Measurements from ENCODE around the gene TMEM225B.
"Not testable (repeated sequence)": the region's sequence is repeated elsewhere in the genome, so short reads cannot be mapped to it uniquely, and the experiment has no call there.

TMEM225B gene

DNA sequence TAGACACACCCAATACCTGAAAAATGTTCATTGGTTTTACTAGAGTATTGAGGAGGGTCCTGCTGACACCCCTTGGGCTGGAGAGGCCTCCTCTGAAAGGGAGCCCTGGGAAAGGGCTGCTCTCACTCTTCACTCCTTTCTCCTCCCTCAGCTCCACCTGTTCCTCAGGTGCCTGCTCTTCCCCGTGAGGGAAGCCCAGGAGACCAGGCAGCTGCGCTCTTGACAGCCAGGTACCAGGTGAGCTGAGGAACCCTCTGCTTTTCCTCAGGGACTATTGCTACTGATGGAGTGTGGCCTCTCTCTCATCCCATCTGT lies 36.4 kb upstream of the TMEM225B start:
- Mint-ChIP-seq H3K4me1 (peaks cover 20% of the 10 kb centered on the region), H3K36me3 (ENCODE audit: low read depth) (peaks cover 53% of the 10 kb centered on the region), H3K27ac (peak overlapping the region in 1 of 3 experiments; percentile 12), H3K27me3 (ENCODE audit: low read depth) (no peaks in the 10 kb centered on the region), H3K9me3 (no peaks in the 10 kb centered on the region), H3K4me3 (peak overlapping the region; percentile 57 to 71 (median 61))
- TF ChIP-seq, protein P1, sequence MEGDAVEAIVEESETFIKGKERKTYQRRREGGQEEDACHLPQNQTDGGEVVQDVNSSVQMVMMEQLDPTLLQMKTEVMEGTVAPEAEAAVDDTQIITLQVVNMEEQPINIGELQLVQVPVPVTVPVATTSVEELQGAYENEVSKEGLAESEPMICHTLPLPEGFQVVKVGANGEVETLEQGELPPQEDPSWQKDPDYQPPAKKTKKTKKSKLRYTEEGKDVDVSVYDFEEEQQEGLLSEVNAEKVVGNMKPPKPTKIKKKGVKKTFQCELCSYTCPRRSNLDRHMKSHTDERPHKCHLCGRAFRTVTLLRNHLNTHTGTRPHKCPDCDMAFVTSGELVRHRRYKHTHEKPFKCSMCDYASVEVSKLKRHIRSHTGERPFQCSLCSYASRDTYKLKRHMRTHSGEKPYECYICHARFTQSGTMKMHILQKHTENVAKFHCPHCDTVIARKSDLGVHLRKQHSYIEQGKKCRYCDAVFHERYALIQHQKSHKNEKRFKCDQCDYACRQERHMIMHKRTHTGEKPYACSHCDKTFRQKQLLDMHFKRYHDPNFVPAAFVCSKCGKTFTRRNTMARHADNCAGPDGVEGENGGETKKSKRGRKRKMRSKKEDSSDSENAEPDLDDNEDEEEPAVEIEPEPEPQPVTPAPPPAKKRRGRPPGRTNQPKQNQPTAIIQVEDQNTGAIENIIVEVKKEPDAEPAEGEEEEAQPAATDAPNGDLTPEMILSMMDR (IDR thresholded peaks at IDR 0.05; ENCODE audit: unreplicated experiment in 3 of 3): no peak

DNA sequence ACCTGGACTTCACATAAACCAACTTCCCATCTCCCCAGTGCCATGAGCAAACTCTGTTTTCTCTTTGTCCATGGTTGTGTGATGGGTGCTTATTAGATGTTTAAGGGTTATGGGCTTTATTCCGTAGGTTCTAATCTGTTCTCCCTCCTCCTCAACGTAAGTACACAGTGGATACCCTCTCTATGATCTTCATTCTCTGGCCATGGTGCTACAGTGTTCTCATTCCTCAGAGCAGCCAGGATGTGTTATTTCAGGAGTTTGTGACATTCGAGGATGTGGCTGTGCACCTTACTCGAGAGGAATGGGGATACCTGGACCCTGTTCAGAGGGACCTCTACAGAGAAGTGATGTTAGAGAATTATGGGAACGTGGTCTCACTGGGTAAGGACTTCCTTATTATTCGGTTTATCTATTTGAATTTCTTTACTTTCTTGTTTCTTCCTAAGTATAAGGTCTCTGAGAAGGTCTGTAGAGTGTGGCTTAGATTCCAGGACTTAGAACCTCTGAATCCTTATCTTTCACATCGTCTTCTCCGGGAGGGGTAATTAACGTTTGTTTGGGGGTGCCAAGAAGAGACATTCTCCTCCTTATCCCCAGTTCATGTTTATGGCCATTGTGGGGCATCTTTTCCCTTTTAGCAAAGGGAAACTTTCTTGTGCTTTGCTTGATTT lies 35.8 kb upstream of the TMEM225B start:
- Mint-ChIP-seq H3K4me3 (peak overlapping the region; percentile 57 to 71 (median 61)), H3K27me3 (ENCODE audit: low read depth) (no peaks in the 10 kb centered on the region), H3K4me1 (peaks cover 17% of the 10 kb centered on the region), H3K27ac (peak overlapping the region in 2 of 3 experiments; percentile 12 to 30), H3K9me3 (no peaks in the 10 kb centered on the region), H3K36me3 (ENCODE audit: low read depth) (peaks cover 53% of the 10 kb centered on the region)
- TF ChIP-seq, protein P1 (IDR thresholded peaks at IDR 0.05; ENCODE audit: unreplicated experiment in 3 of 3): no peak

- Mint-ChIP-seq H3K36me3 (ENCODE audit: low read depth) (peaks cover 53% of the 10 kb centered on the region), H3K27ac (peak overlapping the region in 1 of 3 experiments; percentile 30), H3K4me3 (peak overlapping the region; percentile 51 to 71 (median 57)), H3K9me3 (no peaks in the 10 kb centered on the region), H3K4me1 (peaks cover 13% of the 10 kb centered on the region), H3K27me3 (ENCODE audit: low read depth) (no peaks in the 10 kb centered on the region)
- TF ChIP-seq, protein P1 (IDR thresholded peaks at IDR 0.05; ENCODE audit: unreplicated experiment in 3 of 3): no peak
Observed at GRCh38 chr7:99562832-99563231, 35.2 kb upstream of the TMEM225B start.

DNA sequence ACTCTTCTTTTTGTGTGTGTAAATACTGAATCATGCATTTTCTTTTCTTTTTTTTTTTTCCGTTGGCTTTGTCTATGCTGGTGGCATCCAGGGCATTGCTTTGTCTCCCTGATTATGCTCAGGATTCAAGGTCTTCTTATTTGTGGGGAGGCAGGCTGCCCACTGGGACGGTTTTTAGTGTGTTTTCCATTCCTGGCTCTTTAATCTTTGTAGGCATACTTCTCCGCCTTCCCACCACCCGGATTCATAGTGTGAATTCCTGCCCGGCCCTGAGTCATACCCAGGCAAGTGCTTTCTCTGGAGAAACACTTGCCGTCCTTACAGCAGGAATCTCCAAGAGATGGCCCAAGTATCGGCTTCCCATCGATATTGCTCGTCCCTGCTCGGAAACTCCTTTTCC lies 34.4 kb upstream of the TMEM225B start:
- H3K27ac Mint-ChIP-seq: peak overlapping the region in 1 of 3 experiments; percentile 16
- peaks cover 9% of the 10 kb centered on the region for H3K4me1 Mint-ChIP-seq
- H3K27me3 Mint-ChIP-seq (ENCODE audit: low read depth): no peaks in the 10 kb centered on the region
- H3K36me3 Mint-ChIP-seq (ENCODE audit: low read depth): peaks cover 55% of the 10 kb centered on the region
- peak overlapping the region in 2 of 3 experiments; percentile 31 to 57 for H3K4me3 Mint-ChIP-seq
- TF ChIP-seq, protein P1 (IDR thresholded peaks at IDR 0.05; ENCODE audit: unreplicated experiment in 3 of 3): no peak
- H3K9me3 Mint-ChIP-seq: no peaks in the 10 kb centered on the region

- H3K9me3 Mint-ChIP-seq; H3K27me3 Mint-ChIP-seq (ENCODE audit: low read depth); H3K27ac Mint-ChIP-seq; H3K4me3 Mint-ChIP-seq; H3K4me1 Mint-ChIP-seq: not testable (repeated sequence)
- H3K36me3 Mint-ChIP-seq (ENCODE audit: low read depth): peaks cover 69% of the 10 kb centered on the region
Observed at GRCh38 chr7:99568770-99569169, 29.3 kb upstream of the TMEM225B start.

GRCh38 chr7:99571768-99572167 lies 26.3 kb upstream of the TMEM225B start:
- Mint-ChIP-seq H3K27ac (no peak overlapping the region), H3K4me1 (no peaks in the 10 kb centered on the region), H3K9me3 (no peaks in the 10 kb centered on the region), H3K4me3 (no peak overlapping the region), H3K27me3 (ENCODE audit: low read depth) (no peaks in the 10 kb centered on the region), H3K36me3 (ENCODE audit: low read depth) (peaks cover 54% of the 10 kb centered on the region)
- TF ChIP-seq, protein P1 (IDR thresholded peaks at IDR 0.05; ENCODE audit: unreplicated experiment in 3 of 3): no peak
